Measurements from ENCODE around the gene PPIF. TPM values are rescaled to one million over a fixed set of nuclear protein-coding genes. Genes with fewer than 3 reads are reported as not detected.

PPIF gene
- total RNA-seq, 1 experiment from 2014 or later: 133 TPM

DNA sequence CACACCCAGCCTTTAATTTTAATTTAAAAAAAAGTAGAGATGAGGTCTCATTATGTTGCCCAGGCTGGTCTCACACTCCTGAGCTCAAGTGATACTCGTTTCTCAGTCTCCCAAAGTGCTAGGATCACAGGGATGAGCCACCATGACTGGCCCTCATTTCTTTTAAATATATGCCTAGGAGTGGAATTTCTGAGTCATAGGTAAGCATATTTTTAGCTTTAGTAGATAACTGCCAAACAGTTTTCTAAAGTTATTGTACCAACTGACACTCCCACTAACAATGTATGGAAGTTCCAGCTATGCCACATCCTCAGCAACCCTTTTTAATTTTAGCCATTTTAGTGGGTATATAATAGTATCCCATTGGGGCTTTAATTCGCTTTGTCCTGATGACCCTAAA is 13.8 kb upstream of the PPIF start:
- Histone ChIP-seq H3K27me3 (replicated peaks; ENCODE audit: control insufficient read depth, insufficient read depth, low read length) (no peaks in the 10 kb centered on the region), H3K4me3 (ENCODE audit: low read depth, low read length) (no peak overlapping the region), H3K4me1 (no peaks in the 10 kb centered on the region), H3K9me3 (no peaks in the 10 kb centered on the region), H3K36me3 (ENCODE audit: control insufficient read depth, insufficient read depth, low read length) (no peaks in the 10 kb centered on the region)
- Mint-ChIP-seq H3K4me1 (ENCODE audit: low read depth, unreplicated experiment) (no peaks in the 10 kb centered on the region), H3K36me3 (ENCODE audit: insufficient read depth, unreplicated experiment) (no peaks in the 10 kb centered on the region), H3K9me3 (ENCODE audit: unreplicated experiment) (no peaks in the 10 kb centered on the region), H3K27me3 (ENCODE audit: insufficient read depth, unreplicated experiment) (no peaks in the 10 kb centered on the region), H3K27ac (ENCODE audit: unreplicated experiment) (no peak overlapping the region), H3K4me3 (ENCODE audit: unreplicated experiment) (no peak overlapping the region)
- ChIA-PET CTCF (no interaction called here), POLR2A (no interaction called here)
- BruUV-seq (replicated peaks): no TSS peak
- intact Hi-C loops (cut with micrococcal nuclease; ENCODE audit: unreplicated experiment): no loop called here
- DNase-seq: no peak
- no peak for TF ChIP-seq CTCF (IDR thresholded peaks at IDR 0.05; ENCODE audit: insufficient read depth in 1 of 2, low read depth in 1 of 2, low read length in 1 of 2, severe bottlenecking in 1 of 2, unreplicated experiment in 1 of 2)

GRCh38 chr10:79334573-79334972 is 12.7 kb upstream of the PPIF start:
- BruUV-seq (replicated peaks): no TSS peak
- ChIA-PET CTCF (interaction anchor here (0.6 kb wide), 1 partner anchor 96 kb away, joined by 3 read pairs; no protein-coding TSS in a partner anchor), POLR2A (interaction anchor here (0.6 kb wide), 1 partner anchor 1425 kb away, joined by 3 read pairs; no protein-coding TSS in a partner anchor)
- H3K27ac Mint-ChIP-seq (ENCODE audit: unreplicated experiment): no peak overlapping the region
- no peaks in the 10 kb centered on the region for H3K27me3 ChIP-seq (replicated peaks; ENCODE audit: control insufficient read depth, insufficient read depth, low read length)
- no peaks in the 10 kb centered on the region for H3K36me3 ChIP-seq (ENCODE audit: control insufficient read depth, insufficient read depth, low read length)
- no peaks in the 10 kb centered on the region for H3K9me3 ChIP-seq
- H3K4me3 Mint-ChIP-seq (ENCODE audit: unreplicated experiment): no peak overlapping the region
- no peaks in the 10 kb centered on the region for H3K9me3 Mint-ChIP-seq (ENCODE audit: unreplicated experiment)
- H3K27me3 Mint-ChIP-seq (ENCODE audit: insufficient read depth, unreplicated experiment): no peaks in the 10 kb centered on the region
- no peak overlapping the region for H3K4me3 ChIP-seq (ENCODE audit: low read depth, low read length)
- intact Hi-C loops (cut with micrococcal nuclease; ENCODE audit: unreplicated experiment): no loop called here
- no peak for TF ChIP-seq CTCF (IDR thresholded peaks at IDR 0.05; ENCODE audit: insufficient read depth in 1 of 2, low read depth in 1 of 2, low read length in 1 of 2, severe bottlenecking in 1 of 2, unreplicated experiment in 1 of 2)
- DNase-seq: no peak
- no peaks in the 10 kb centered on the region for H3K36me3 Mint-ChIP-seq (ENCODE audit: insufficient read depth, unreplicated experiment)
- H3K4me1 Mint-ChIP-seq (ENCODE audit: low read depth, unreplicated experiment): no peaks in the 10 kb centered on the region
- H3K4me1 ChIP-seq: no peaks in the 10 kb centered on the region

DNA sequence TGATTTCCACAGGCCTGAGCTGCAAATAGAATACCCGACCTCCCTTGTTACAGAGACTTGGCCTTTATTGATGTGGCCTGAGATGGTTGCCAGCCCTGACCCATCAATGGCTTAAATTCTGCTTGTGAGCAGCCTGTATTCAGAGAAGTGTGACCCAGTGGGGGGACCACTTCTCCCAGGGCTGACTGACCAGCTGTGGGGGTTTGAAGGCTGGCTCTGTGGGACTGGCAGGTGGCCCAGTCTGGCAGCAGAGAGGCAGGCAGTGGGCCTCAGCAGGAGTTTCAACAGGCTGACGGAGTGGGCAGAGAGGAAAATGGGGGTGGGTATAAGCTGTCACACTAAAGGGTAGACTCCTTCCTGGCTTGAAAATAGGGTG is 12.2 kb upstream of the PPIF start:
- Mint-ChIP-seq H3K36me3 (ENCODE audit: insufficient read depth, unreplicated experiment) (no peaks in the 10 kb centered on the region), H3K27me3 (ENCODE audit: insufficient read depth, unreplicated experiment) (no peaks in the 10 kb centered on the region), H3K4me1 (ENCODE audit: low read depth, unreplicated experiment) (no peaks in the 10 kb centered on the region), H3K4me3 (ENCODE audit: unreplicated experiment) (no peak overlapping the region), H3K9me3 (ENCODE audit: unreplicated experiment) (no peaks in the 10 kb centered on the region), H3K27ac (ENCODE audit: unreplicated experiment) (no peak overlapping the region)
- H3K4me1 ChIP-seq: no peaks in the 10 kb centered on the region
- POLR2A ChIA-PET: no interaction called here
- intact Hi-C loops (cut with micrococcal nuclease; ENCODE audit: unreplicated experiment): no loop called here
- BruUV-seq (replicated peaks): no TSS peak
- TF ChIP-seq CTCF (IDR thresholded peaks at IDR 0.05; ENCODE audit: insufficient read depth in 1 of 2, low read depth in 1 of 2, low read length in 1 of 2, severe bottlenecking in 1 of 2, unreplicated experiment in 1 of 2): no peak
- no peak for DNase-seq
- H3K9me3 ChIP-seq: no peaks in the 10 kb centered on the region
- H3K27me3 ChIP-seq (replicated peaks; ENCODE audit: control insufficient read depth, insufficient read depth, low read length): no peaks in the 10 kb centered on the region
- no peak overlapping the region for H3K4me3 ChIP-seq (ENCODE audit: low read depth, low read length)
- CTCF ChIA-PET: no interaction called here
- no peaks in the 10 kb centered on the region for H3K36me3 ChIP-seq (ENCODE audit: control insufficient read depth, insufficient read depth, low read length)
